RWPE1 (cell line): ENCODE results near the gene DKC1.

Source experiments
- CTCF ChIA-PET: fragments of 350-600 bp; sonication (Branson Sonifier 250); formaldehyde crosslinking; extraction: SDS; loops from one replicate; lab custom pipeline; 2021; lab: Yijun Ruan, JAX
- POLR2A ChIA-PET: fragments of 400-600 bp; formaldehyde crosslinking; extraction: SDS; loops from one replicate; lab custom pipeline; 2020; ENCODE audit warnings: antibody characterized with exemption; ENCODE audit not compliant: low non-redundant PET; lab: Yijun Ruan, JAX
- DNase-seq: peaks from one replicate; pipeline ENCODE4 v3.0.0; 2012; ENCODE audit warnings: low spot score
- H3K27ac ChIP-seq: fragments of 450-650 bp; 2 replicates; pipeline ENCODE4 v1.5.1; 2017
- TF ChIP-seq, protein P1 (sequence below): fragments of 450-650 bp; conservative IDR thresholded peaks from 2 replicates; pipeline ENCODE4 v1.5.1; 2017; ENCODE audit warnings: low read depth, mild to moderate bottlenecking

The DKC1 gene

DNA sequence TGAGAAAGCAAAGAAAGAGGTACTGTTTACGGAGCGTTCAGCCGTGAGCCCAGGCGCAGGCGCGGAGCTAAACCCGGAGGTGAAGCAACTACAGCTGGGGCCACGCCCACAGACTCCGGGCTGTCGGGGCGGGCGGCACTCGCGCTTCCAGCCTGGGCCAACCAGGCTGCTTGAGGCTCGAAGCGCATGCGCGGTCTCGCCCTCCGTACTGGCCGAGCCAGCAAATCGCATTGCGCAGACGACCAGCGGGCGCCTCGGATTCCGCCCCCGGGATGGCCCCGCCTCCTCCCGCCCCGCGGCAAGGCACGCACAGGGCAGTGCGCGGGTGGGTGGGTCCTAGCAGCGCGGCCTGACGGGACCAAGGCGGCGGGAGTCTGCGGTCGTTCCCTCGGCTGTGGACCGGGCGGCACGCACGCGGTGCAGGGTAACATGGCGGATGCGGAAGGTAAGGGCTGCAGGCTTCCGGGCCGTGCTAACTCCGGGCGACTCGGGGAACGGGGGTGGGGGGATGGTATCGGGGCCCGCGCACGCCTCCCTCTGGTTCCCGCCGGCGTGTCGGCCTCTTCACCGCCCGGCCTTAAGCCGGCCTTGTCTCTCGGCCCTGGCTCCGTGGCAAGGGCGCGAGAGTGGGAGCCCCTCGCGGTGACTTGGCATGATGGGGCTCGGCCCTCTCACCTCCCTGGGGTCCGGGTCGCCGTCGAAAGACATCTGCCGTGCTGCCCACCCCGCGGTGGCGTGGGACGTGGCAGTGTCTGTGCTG lies at the start of gene DKC1:
TSS of gene DKC1 (plus strand) at position 328 of the 760 bp plus-strand sequence. CDS start at position 430, 102 bp downstream.
- peak within 1 kb of the TSS; percentile 82 for H3K27ac ChIP-seq
- TF ChIP-seq, protein P1, sequence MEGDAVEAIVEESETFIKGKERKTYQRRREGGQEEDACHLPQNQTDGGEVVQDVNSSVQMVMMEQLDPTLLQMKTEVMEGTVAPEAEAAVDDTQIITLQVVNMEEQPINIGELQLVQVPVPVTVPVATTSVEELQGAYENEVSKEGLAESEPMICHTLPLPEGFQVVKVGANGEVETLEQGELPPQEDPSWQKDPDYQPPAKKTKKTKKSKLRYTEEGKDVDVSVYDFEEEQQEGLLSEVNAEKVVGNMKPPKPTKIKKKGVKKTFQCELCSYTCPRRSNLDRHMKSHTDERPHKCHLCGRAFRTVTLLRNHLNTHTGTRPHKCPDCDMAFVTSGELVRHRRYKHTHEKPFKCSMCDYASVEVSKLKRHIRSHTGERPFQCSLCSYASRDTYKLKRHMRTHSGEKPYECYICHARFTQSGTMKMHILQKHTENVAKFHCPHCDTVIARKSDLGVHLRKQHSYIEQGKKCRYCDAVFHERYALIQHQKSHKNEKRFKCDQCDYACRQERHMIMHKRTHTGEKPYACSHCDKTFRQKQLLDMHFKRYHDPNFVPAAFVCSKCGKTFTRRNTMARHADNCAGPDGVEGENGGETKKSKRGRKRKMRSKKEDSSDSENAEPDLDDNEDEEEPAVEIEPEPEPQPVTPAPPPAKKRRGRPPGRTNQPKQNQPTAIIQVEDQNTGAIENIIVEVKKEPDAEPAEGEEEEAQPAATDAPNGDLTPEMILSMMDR = peak; percentile 13; the same call in 1 of the 2 replicates
- CTCF ChIA-PET = no interaction called here
- POLR2A ChIA-PET = interaction anchor here (1.2 kb wide), 1 partner anchor 12 kb away, joined by 3 read pairs; the partner anchor contains the start of gene GAB3
- peak; percentile 88 for DNase-seq

DNA sequence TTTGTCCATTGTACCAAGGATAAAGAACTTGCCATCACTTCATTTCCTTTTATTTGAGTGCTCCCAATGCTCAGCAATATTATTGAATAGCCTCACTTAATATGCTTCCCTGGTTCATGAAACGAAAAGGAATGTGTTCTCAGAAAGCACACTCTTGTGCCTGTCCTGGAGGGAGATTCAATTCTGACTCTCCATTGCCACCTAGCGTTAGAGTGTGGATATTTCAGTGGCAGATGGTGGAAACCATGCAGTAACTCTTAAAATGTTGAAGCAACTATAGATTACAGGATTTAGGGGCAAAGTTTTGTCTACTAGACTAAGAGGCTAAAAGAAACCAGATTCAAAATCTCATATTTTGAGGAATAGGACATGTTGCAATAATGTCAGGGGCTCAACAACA lies 47.7 kb upstream of the DKC1 start:
- DNase-seq = peak; percentile 41
- ChIA-PET POLR2A (no interaction called here), CTCF (no interaction called here)
- TF ChIP-seq, protein P1 = peak; percentile 66
- H3K27ac ChIP-seq = no peak overlapping the region

DNA sequence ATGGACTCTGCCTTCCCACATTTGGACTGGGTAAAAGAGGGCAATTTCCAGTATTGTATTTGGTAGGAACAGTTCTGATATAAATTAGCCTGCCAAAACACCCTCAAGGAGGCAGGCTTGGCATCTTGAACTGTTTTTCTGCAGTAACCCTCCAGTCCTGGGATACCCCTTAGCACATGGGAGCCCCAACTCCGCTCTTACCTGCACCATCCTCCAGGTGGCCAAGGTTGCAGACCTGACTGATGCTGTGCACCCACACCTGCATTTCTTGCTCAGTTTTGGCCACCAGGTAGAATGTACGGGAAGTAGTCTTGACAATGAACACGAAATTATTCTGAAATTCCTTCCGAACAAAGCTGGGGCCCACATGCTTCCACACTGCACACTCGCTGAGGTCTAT lies 46.8 kb upstream of the DKC1 start:
- TF ChIP-seq, protein P1 = no peak
- CTCF ChIA-PET = no interaction called here
- DNase-seq = no peak
- POLR2A ChIA-PET = no interaction called here
- no peak overlapping the region for H3K27ac ChIP-seq

DNA sequence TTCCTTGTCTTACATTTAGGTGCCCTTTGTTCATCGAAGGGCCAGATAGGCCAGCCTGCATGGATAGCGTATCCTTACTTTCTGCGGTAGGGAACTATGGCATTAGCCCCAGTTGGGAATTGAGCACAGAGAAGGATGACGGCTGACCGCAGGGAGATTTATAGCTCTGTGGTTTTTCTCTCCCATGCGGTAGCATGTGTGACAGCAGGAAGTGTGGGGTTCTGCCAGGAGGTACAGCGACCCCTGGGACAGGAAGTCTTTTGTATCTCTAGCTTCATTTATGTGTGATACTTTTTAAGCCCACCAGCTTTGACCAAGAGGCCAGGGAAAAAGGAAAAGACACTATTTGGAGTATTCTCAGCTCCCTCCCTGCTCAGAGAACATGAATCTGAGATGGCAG lies 44.8 kb upstream of the DKC1 start:
- CTCF ChIA-PET = no interaction called here
- DNase-seq = no peak
- no peak overlapping the region for H3K27ac ChIP-seq
- POLR2A ChIA-PET = no interaction called here
- TF ChIP-seq, protein P1 = no peak

DNA sequence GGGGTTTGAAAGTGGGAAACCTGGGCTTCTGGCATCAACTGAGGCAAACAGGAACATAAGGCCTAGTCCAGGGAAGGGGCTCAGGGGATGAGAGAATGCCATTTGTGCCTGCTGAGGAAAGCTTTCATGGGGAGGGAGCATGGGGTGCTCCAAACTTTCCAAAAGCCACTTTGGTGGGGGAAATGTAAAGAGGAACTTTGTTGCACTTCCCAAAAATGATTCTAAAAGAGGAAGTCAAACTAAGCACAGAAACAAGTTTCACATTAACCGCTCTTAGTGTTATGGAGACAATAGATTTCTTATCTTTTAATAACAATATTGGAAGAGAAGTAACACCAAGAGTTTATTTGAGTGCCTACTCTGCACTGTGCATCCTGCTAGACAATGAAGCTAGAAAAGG lies 44.0 kb upstream of the DKC1 start:
- no peak overlapping the region for H3K27ac ChIP-seq
- ChIA-PET CTCF (no interaction called here), POLR2A (no interaction called here)
- TF ChIP-seq, protein P1 = no peak
- DNase-seq = no peak

DNA sequence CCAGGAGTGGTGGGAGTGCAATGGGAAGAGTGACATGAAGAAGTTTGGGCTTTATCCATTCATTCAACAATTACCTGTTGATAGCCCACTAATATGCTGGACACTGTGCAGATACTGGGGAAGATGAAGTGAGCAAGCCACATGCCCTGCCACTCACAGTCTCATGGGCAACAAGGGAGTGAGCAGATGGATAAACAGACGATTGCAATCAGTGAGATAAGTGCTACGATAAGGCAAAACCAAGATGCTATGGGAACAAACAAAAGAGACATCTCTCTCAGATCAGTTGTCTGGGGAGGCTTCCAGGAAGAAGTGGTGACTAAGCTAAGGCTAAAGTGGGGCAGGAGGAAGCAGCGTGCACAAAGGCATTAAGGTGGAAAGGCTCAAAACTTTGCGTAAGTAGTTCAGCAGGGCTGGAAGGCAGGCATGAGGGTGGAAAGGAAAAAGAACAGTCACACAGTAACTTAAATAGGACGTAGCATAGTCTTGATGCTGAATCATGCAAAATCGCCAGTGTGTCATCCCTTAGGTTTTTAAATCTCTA lies 43.5 kb upstream of the DKC1 start:
- DNase-seq = no peak
- TF ChIP-seq, protein P1 = no peak
- ChIA-PET CTCF (no interaction called here), POLR2A (no interaction called here)
- no peak overlapping the region for H3K27ac ChIP-seq
